Stimulated activated CD4-positive, alpha-beta T cell treated with anti-CD3 and anti-CD28 coated beads, Interleukin-2, amount 100 ng/mL, for 4 hours (primary cell): ENCODE results near the gene APOL4.
A peak's percentile ranks its signal among the peaks of the same experiment; 100 is the strongest.
"Not testable (repeated sequence)": the region's sequence is repeated elsewhere in the genome, so short reads cannot be mapped to it uniquely, and the experiment has no call there.

Experiments
- DNase-seq: peaks from one replicate; pipeline ENCODE4 v3.0.0-alpha.2; 2020; ENCODE audit warnings: low read depth

APOL4 gene

GRCh38 chr22:36231051-36231450 lies 29.4 kb upstream of the APOL4 start:
- not testable (repeated sequence) for DNase-seq

- DNase-seq: not testable (repeated sequence)
Observed at GRCh38 chr22:36229649-36230048, 28.0 kb upstream of the APOL4 start.

- DNase-seq: no peak
Observed at GRCh38 chr22:36228944-36229343, 27.3 kb upstream of the APOL4 start.

GRCh38 chr22:36228369-36228768 lies 26.8 kb upstream of the APOL4 start:
- DNase-seq: not testable (repeated sequence)

GRCh38 chr22:36227806-36228205 lies 26.2 kb upstream of the APOL4 start:
- no peak for DNase-seq

- DNase-seq: no peak
Observed at GRCh38 chr22:36227396-36227795, 25.8 kb upstream of the APOL4 start.

GRCh38 chr22:36226189-36226588 lies 24.6 kb upstream of the APOL4 start:
- no peak for DNase-seq

- no peak for DNase-seq
Observed at GRCh38 chr22:36225333-36225922, 23.8 kb upstream of the APOL4 start.

- no peak for DNase-seq
Observed at GRCh38 chr22:36224245-36224644, 22.6 kb upstream of the APOL4 start.

GRCh38 chr22:36223504-36223903 lies 21.9 kb upstream of the APOL4 start:
- no peak for DNase-seq

- no peak for DNase-seq
Observed at GRCh38 chr22:36222887-36223450, 21.4 kb upstream of the APOL4 start.

GRCh38 chr22:36221799-36222751 lies 20.5 kb upstream of the APOL4 start:
- peak; percentile 19 for DNase-seq

GRCh38 chr22:36220451-36220921 lies 18.9 kb upstream of the APOL4 start:
- DNase-seq: no peak

- no peak for DNase-seq
Observed at GRCh38 chr22:36218648-36219193, 17.1 kb upstream of the APOL4 start.

GRCh38 chr22:36215981-36216380 lies 14.4 kb upstream of the APOL4 start:
- DNase-seq: no peak

GRCh38 chr22:36213586-36213985 lies 12.0 kb upstream of the APOL4 start:
- no peak for DNase-seq

GRCh38 chr22:36212901-36213300 lies 11.3 kb upstream of the APOL4 start:
- no peak for DNase-seq

- DNase-seq: no peak
Observed at GRCh38 chr22:36211237-36211861, 9.7 kb upstream of the APOL4 start.

GRCh38 chr22:36210224-36210623 lies 8.6 kb upstream of the APOL4 start:
- no peak for DNase-seq

- not testable (repeated sequence) for DNase-seq
Observed at GRCh38 chr22:36209488-36209908, 7.9 kb upstream of the APOL4 start.

- DNase-seq: no peak
Observed at GRCh38 chr22:36208914-36209313, 7.3 kb upstream of the APOL4 start.

- DNase-seq: no peak
Observed at GRCh38 chr22:36208162-36208765, 6.7 kb upstream of the APOL4 start.
